ENCODE measurements around the gene RAMAC.
A peak's percentile ranks its signal among the peaks of the same experiment; 100 is the strongest.

Gene RAMAC

DNA sequence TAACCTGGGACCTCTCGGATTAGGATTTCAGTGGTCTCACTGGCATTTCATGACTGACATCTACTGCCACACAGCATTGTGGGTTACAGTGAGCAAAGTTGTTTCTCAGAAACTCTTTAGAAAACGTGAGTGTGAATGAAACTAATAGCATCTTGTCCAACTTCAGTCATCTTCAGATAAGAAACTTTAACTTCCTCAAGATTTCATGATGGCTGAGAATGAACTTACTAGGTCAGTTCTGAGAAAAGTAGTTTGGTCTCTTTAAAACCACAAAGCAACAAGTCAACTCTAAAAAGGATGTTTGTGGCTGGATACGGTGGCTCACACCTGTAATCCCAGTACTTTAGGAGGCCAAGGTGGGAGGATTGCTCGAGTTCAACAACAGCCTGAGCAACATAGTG is 19.3 kb upstream of the RAMAC start:
- no peak overlapping the region for H3K4me3 ChIP-seq (ENCODE audit: low read depth, low read length)
- TF ChIP-seq, protein P1, sequence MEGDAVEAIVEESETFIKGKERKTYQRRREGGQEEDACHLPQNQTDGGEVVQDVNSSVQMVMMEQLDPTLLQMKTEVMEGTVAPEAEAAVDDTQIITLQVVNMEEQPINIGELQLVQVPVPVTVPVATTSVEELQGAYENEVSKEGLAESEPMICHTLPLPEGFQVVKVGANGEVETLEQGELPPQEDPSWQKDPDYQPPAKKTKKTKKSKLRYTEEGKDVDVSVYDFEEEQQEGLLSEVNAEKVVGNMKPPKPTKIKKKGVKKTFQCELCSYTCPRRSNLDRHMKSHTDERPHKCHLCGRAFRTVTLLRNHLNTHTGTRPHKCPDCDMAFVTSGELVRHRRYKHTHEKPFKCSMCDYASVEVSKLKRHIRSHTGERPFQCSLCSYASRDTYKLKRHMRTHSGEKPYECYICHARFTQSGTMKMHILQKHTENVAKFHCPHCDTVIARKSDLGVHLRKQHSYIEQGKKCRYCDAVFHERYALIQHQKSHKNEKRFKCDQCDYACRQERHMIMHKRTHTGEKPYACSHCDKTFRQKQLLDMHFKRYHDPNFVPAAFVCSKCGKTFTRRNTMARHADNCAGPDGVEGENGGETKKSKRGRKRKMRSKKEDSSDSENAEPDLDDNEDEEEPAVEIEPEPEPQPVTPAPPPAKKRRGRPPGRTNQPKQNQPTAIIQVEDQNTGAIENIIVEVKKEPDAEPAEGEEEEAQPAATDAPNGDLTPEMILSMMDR (conservative IDR thresholded peaks at IDR 0.05; ENCODE audit: low read depth, low read length) = no peak
- no peak for DNase-seq (ENCODE audit: low read depth)

DNA sequence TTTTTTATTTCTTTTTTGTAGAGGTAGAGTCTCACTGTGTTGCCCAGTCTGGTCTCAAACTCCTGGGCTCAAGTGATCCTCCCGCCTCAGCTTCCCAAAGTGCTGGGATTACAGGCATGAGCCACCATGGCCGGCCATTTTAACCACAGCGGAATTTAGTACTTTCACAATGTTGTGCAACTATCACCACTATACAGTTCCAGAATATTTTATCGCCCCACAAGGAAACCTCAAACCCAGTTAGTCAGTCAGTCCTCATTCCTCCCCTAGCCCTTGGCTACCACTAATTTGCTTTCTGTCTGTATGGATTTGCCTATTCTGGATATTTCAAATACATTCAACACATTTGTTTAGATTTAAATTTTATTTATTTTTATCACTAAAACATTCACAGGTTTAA is 17.9 kb upstream of the RAMAC start:
- DNase-seq (ENCODE audit: low read depth) = peak; percentile 36
- TF ChIP-seq, protein P1 (conservative IDR thresholded peaks at IDR 0.05; ENCODE audit: low read depth, low read length) = no peak
- H3K4me3 ChIP-seq (ENCODE audit: low read depth, low read length) = no peak overlapping the region

DNA sequence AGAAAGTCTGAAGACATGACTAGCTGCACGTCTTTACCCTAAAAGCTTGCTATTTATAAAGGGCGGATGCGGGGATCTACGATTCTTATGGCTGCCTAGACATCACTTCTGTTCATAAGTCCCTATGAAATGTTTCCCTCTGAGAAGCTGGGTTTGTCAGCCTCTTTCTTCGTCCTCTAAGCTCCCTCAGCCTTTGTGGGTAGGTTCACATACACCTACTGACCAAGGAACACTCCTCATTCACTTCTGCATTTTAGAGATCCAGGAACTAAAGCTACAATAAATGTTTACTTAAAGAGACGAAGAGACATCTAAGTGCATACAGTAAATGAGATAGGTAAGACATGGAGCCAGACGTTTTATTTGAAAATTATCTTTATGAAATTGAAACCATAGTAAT is 16.7 kb upstream of the RAMAC start:
- DNase-seq (ENCODE audit: low read depth) = no peak
- no peak overlapping the region for H3K4me3 ChIP-seq (ENCODE audit: low read depth, low read length)
- TF ChIP-seq, protein P1 (conservative IDR thresholded peaks at IDR 0.05; ENCODE audit: low read depth, low read length) = no peak

DNA sequence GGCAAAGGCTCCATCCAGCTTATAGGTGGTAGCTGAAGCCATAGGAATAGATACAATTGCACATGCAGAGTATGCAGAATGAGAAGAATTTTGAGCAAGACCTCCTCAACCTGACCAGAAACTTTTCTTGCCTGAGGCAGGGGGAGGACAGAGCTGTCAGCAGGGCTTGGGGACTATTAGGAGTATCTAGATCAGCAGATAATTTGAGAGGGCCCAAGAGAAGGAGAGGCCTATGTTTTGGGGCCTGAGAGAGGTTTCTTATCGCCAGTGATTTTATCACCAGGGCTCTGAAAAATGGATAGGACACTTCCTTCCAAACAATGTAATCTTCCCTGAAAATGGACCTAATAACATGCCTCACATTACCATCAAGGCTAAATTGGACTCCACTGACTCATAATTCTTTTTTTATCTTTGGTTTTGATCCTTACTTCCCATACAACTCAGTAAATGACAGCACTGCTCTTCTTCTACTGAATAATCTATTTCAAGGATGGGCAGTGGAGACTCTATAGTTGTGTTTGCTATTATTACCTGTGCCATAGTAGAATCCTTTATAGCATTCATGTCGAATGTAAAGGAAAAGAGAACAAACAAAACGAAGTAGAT is 15.8 kb upstream of the RAMAC start:
- TF ChIP-seq, protein P1 (conservative IDR thresholded peaks at IDR 0.05; ENCODE audit: low read depth, low read length) = no peak
- DNase-seq (ENCODE audit: low read depth) = no peak

DNA sequence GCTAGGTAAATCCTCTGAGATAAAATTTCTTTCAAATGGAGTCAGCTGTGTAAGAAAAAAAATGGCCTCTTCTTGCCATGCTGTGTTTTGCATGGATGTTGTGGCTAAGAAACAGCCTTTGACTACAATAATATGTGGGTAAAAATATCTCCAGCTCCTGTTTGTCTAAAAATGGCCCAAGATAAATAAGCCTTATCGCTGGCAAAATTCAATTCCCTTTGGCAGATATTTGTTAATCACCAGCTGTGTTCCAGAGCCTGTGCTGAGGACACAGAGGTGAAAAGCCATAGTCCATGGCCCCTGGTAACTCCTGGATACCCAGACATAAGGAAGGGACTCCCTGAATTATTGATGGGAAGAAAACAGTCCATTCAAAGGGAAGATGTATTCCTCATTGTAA is 15.3 kb upstream of the RAMAC start:
- H3K4me3 ChIP-seq (ENCODE audit: low read depth, low read length) = no peak overlapping the region
- TF ChIP-seq, protein P1 (conservative IDR thresholded peaks at IDR 0.05; ENCODE audit: low read depth, low read length) = no peak
- DNase-seq (ENCODE audit: low read depth) = no peak

More for the DNA sequence above, 15.8 kb upstream of the RAMAC start:
- no peak overlapping the region for H3K4me3 ChIP-seq (ENCODE audit: low read depth, low read length)

DNA sequence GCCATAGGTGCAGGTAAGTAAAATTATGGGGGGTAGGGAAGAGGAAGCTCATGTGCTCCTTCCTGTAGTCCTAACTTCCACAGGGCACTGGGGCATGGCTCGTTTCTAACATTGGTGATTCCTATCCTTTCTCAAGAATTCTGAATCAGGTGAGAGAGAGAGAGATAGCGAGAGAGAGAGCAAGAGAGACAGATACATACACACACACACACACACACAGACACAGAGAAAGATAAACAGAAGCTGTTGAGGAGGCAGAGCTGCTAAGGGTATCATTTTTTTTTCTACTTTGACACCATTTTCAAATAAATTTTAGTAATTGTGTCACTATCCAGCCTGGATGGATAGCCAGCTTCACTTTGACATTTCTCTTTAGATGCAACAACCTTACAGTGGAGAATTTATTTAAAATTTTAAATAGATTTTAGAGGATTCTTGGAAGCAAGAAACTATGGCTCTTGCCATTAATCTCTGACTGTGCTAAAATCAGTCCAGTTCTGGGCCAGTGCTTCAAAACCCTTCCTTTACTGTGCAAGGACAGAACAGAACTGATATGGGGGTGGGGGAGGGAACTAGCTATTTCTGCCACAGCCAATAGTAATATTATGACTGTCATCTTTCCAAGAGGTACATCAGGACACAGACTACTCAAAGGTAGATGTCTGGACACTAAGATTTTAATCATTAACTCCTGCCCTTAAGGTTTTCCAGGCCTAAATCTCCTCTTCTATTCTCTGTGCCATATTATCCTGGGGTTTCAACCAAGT is 14.6 kb upstream of the RAMAC start:
- DNase-seq (ENCODE audit: low read depth) = no peak
- no peak overlapping the region for H3K4me3 ChIP-seq (ENCODE audit: low read depth, low read length)

More for the DNA sequence above, 14.6 kb upstream of the RAMAC start:
- TF ChIP-seq, protein P1 (conservative IDR thresholded peaks at IDR 0.05; ENCODE audit: low read depth, low read length) = no peak
